ENCODE measurements around the gene MED9.

Gene MED9

GRCh38 chr17:17537311-17538099 is 60.7 kb downstream of the MED9 start:
- no peak for DNase-seq (ENCODE audit: low read depth in 2 of 2)

- DNase-seq (ENCODE audit: low read depth in 2 of 2), result no peak
These were observed 61.9 kb downstream of the MED9 start for GRCh38 chr17:17538417-17539391.

- no peak for DNase-seq (ENCODE audit: low read depth in 2 of 2)
These were observed 62.8 kb downstream of the MED9 start for GRCh38 chr17:17539591-17539990.

- DNase-seq (ENCODE audit: low read depth in 2 of 2), result no peak
These were observed 63.6 kb downstream of the MED9 start for GRCh38 chr17:17540278-17540906.

DNA sequence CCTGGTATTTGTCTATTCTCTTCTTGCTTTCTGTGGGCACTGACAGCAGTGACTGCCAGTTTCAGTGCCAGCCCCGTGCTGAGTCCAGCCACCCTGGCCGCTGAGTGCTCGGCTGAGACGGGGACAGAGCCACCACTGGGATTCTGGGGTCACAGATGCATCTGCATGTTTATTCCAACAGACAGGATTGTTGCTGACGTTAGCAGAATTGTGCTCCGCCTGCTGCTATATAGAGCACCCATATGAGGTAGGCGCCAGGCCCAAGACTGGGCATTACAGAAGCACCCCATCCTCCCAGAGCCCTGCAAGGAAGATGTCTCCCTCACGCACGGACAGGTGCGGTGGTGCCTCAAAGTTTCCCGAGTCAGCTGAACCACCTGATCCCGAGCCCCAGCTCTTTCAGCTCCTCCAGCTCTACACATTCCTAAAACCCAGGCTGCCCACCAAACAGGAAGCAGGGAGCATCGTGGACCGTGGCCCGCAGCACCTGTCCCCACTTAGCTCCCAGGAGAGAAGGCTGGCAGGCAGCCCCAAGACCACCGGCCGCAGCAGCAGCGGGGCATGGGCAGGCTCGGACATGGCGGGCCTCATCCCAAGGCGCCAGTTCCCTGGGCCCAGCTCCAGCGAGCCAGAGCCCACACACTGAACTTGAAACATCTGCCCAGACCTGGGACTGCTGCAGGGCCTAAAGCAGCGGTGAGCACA is 64.3 kb downstream of the MED9 start:
- DNase-seq (ENCODE audit: low read depth in 2 of 2), result no peak

- DNase-seq (ENCODE audit: low read depth in 2 of 2), result no peak
These were observed 64.8 kb downstream of the MED9 start for GRCh38 chr17:17541640-17542001.

Measured in stimulated activated CD8-positive, alpha-beta memory T cell treated with anti-CD3 and anti-CD28 coated beads, Interleukin-7, amount 100 ng/mL, for 4 hours (primary cell).